HG03135 (cell line): Measurements from ENCODE around the gene ID2.

Experiments
- ATAC-seq: cut with Tn5 transposase; IDR thresholded peaks from one replicate; pipeline ENCODE4 v1.9.1; 2021; ENCODE audit warnings: mild to moderate bottlenecking, moderate library complexity; ENCODE audit not compliant: unreplicated experiment

ID2 gene, protein sequence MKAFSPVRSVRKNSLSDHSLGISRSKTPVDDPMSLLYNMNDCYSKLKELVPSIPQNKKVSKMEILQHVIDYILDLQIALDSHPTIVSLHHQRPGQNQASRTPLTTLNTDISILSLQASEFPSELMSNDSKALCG

DNA sequence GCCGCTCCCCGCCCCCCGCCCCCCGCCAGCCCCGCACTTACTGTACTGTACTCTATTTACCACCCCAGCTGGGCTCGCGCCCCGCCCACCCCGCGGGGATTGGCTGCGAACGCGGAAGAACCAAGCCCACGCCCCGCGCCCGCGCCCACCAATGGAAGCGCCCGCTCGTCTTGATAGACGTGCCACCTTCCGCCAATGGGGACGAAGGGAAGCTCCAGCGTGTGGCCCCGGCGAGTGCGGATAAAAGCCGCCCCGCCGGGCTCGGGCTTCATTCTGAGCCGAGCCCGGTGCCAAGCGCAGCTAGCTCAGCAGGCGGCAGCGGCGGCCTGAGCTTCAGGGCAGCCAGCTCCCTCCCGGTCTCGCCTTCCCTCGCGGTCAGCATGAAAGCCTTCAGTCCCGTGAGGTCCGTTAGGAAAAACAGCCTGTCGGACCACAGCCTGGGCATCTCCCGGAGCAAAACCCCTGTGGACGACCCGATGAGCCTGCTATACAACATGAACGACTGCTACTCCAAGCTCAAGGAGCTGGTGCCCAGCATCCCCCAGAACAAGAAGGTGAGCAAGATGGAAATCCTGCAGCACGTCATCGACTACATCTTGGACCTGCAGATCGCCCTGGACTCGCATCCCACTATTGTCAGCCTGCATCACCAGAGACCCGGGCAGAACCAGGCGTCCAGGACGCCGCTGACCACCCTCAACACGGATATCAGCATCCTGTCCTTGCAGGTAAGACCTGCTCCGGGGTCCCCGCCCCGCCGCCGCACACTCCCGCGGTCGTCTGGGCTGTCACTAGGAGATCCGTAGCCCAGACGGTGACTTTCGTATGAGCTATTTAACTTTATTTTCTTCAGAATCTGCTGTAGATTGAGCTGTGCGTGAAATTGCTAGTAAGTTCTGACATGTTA, at the start of gene ID2:
ID2 (plus strand) TSS at position 271 of the 907 bp plus-strand sequence; CDS start at position 381, 110 bp downstream.
- ATAC-seq = peak; percentile 68

DNA sequence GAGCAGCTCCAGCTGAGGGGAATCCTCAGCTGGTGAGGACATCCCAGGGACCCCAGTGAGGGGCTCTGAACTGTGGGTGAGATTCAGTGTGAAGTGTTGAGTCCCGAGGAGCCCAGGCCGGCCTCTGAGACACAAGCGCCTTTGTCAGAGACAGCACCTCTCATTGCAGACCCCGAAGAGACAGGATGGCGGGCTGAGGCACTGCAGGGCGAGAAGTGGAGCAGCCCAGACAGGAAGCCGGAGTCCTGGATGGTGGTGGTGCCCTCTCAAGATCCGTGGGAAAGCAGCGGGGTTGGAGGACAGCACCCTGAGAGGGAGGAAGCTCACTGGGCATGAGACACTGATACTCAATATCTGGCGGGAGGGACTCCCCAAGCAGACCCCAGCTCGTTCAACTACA, 49.1 kb upstream of the ID2 start:
- ATAC-seq = no peak

DNA sequence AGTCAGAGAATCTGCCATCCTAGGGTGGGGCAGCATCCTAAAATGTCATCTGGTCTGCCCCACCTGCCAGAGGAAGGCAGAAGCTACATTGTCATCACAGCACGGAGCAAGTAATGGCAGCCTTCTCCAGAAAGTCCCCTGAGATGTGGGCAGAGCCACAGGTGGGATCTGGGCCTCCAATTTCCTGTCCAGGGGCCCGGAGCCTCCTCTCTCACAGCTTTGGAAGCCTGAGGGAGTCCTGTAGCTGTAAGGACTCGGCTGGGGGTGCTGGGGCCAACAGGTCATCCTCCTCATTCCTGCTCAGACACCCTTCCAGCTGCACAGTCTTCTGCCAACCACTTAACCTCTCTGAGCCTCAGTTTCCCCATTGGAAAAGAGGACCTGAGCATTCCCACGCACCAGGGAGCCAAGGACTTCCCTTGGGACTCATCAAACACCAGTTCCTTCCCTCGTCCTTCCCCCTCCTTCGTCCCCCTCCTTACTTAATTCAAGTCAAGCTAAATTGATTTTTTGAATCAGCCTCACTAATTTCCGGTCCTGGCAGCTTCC, 48.6 kb upstream of the ID2 start:
- ATAC-seq = no peak

DNA sequence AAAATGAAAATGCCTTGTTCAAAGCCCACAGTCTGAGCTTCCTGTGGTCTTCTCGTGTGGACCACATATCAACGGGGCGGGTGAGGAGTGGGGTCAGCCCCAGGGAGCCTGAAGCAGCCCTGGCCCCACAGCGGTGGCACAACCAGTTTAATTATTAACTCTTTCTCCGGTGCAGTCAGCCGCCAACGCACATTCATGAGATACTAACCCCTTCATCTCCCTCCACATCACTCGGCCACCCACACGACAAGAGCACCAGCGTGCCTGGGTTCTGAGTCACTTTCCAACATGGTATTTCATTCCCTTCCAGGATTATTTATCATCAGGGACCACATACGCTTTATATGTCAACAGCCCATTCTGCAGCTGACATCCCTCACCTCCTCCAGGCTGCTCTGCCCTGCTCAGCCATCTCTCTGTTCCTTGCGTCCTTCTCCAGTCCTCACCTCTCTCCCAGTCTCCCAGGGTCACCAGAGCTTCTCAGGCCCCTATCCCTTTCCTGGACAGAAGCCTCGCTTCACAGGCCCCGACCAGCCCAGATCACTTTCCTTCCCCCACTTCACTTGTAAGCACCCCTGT, 48.0 kb upstream of the ID2 start:
- ATAC-seq = no peak

DNA sequence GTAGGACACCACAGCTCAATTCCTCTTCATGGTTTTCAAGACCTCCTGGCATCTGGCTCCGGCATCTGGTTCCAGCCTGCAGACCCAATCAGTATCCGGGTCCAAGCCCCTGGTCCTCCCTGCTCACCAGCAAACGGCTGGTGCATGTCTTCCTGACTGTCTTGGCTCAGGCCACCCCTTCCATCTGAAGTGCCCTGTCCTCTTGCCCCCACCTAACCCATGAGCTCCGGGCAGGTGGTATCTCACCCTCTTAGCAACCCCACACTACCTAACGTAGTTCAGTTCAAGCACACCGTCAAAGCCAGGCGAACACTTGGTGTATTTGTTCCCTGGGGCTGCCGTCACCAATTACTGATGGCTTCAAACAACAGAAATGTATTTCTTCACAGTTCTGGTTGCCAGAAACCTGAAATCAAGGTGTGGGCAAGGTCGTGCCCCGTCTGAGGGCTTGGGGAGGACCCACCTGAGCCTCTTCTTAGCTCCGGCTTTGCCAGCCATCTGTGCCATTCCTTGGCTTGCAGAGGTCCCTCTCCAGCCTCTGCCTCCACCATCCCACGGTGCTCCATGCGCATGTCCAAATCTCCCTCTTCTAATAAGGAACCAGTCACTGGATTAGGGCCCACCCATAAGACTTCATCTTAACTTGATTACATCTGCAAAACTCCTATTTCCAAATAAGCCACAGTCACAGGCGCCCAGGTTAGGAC, 47.2 kb upstream of the ID2 start:
- ATAC-seq = no peak

DNA sequence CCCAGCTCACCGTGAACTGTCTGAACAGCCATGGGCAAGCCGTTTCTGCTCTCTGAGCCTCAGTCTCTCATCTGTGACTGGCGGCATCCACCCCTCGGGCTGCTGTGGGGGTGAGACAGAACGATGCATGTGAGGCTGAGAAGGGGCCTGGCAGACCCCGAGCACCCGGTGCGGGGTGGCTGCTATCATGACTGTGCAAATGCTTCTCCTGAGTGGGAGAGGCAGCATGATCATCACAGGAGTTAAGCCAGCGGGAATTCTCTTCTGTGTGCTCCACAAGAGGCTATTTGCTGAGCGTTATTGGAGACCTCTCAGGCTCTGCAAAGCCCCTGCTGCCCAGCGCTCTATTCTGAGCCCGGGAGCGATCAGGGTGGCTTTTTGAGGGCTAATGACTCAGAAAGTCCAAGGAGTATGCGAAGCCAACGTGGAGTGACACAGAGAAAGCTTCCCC, 45.8 kb upstream of the ID2 start:
- ATAC-seq = no peak

DNA sequence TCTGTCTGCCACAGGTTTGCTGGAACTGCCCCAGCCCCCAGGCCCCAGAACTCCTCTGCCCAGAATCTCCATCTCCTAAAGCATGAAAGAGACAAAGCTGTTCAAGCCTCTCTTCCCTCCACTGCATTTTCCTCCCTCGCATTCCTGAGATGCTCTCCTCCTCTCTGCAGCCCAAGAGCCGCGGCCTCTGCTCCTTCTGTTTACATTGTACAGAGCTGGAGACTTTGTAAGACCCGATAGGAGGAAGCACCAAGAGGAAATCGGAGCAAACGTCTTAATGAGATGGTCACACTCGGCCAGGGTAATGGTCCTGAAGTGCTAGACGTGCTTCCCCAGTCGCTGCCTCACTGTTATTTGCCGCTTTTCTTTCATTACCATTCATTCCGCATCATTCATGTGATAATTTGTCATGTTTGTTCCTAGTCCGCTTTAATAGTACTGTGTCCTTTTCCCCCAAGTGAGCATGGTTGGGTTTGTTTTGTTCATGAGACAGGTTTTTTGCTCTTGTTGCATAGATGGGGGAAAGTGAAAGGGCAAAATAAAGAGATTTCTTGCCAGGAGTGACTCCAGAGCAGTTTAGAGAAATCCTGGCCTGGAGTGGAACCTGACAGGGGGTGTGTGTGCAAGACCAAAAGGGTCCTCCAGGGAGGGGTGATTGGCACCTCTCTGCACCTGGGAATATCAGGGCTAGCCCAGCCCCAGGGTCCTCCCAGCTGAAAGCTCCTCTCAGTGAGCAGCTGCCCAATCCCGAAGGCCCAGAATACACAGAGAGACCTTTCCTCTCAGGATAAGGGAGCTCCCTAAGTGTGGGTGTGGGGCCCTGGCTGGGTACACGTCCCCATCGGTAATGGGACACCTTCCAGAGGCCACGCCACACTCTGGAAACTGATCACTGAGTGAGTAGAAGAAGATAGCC, 44.9 kb upstream of the ID2 start:
- ATAC-seq = no peak

DNA sequence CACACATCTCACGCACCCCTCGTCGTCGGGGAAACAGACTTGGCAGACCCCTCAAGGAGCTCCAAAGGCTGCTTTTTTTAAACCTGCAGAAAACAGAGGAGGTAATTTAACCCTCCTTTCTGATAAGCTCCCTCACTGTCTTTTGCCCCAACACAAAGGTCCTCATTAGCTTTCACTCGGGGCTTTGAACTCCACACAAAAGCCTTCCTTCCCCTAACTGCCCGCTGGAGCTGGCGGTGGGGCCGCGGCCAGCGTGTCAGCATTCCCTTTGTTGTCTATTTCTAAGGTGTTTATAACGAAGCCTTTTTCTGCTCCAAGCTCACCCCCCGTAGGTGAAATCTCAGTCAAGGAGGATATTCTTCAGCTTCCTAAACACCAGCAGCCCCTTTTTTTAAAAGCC, 43.5 kb upstream of the ID2 start:
- no peak for ATAC-seq

DNA sequence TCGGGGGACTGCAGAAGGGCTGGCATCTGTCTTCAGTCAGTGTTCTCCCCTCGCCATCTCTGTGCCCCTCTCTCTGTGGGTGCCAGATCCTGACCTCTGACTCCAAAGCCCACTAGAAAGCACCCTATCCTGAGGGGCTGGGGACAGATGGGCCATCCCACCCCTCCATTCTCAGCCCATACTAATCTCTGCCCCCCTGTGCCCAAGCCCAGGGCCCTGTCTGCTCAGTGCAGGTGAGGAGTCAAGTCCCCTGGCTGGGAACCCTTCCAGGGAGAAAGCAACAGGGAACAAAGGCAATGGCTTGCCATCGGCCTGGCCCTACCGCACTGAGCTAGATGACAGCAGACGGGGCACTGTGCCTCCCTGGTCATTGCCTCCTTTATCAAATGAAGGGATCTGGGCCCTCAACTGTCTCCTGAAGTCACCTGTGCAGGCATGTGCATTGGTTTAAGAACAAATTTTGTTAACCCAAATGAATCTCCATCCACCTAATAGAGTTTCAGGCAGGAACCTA, 42.7 kb upstream of the ID2 start:
- no peak for ATAC-seq

DNA sequence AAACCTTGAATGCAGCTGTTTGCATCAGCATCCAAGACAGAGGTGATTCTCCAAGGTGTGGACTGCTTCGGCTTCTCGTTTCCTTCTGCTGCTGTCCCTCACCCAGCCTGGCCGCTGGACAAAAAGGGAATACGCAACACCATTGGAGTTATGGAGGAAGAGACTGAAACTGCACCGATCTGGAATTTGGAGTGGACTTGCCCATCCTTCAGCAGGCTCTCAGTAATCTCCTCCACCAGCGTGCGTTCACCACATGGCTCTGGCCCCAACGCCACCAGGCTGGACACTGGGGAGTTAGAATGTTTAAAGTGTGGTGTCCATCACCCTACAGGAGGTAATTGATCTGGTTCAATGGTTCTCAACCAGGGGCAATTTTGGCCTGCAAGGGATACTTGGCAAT, 41.4 kb upstream of the ID2 start:
- no peak for ATAC-seq

DNA sequence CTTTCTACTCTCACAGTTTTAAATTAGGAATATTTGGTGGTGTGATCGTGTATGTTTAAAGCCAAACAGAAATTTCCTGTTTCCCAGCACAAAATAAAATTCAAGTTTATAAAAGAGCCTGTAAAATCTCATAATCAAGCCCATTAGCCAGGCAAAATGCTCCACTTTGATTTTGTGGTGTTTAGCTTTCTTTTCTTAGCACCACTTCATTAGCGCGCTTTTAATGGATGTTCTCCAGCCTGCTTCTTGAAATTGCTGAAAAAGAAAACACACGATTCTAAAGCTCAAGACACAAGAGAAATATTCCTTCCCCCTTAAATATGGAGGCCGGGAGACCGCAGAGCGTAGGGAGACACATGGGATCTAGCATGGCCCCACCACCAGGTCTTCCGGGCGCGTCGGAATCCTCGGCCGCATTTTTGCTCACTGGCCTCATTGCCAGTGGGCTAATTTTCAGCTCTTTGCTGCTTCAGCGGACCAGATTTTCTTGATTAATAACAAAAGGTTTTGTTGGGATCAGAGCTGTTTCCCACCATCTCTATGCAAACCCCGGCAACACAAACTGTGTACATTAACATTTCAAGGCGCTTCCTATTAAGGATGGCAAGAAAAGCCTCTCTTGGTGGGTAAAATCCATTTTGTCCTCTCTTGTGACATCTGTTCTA, 40.4 kb upstream of the ID2 start:
- ATAC-seq = no peak

DNA sequence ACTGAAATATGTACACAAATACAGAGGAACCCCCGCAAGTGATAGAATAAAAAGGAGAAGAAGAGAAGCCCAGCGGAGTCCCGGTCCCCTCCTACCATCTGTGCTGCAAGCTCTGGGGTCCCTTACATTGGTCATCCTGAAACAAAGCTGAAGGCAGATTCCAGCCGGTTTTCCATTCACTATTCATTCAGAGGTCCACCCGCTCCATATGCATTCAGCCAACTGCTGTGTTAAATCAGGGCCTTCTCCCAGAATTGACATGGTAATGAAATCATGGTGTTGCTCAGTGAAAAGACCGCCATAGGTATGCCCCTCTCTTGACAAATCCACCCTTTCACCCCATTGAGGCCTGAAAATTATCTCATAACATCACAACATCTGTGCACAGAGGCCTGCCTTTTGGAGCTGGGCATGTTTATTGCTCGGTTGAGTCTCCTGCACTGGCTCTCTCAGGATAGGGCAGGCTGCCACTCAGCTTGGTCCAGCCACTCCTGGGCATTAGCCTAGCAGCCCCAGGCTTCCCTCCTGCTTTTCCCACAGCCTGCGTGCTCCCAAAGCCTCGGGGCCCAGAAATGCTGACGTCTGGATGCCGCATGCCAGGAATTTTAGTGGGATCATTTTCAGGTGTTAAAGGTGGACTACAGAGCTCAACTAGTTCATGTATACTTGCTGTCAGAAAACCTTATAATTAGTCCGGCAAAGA, 39.3 kb upstream of the ID2 start:
- no peak for ATAC-seq

DNA sequence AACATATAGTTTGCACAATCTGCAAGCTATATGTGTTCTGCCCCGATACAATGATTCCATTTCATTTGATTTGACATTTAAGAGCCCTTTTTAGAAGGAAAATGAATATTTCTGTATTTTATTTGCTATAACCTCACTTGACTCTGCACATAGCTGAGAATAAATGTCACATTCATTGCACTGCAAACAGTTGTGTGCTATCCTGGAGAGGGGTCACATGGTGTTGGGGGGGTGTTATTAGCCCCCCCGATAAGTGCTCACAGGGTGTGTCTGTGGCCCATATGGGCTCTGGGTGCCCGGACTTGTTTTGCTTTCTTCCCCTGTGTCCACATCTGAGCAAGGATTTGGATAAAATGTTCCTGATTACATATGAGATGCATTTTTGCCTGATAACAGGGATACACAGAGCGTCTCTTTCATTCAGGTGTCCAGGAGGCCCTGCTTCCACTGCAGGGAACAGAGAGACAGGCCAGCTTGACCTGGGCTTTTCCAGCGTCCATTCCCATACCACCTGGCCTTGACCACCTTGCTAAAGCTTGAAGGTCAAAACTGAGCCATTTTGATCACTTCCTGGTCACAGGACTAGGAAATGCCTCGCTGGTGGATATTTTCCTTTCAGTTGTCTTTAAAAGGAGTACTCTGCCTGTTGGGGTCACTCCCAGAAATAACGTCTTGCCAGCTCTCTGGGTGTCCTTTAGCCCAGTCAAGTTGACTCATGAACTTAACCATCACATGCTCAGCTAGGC, 38.4 kb upstream of the ID2 start:
- no peak for ATAC-seq

DNA sequence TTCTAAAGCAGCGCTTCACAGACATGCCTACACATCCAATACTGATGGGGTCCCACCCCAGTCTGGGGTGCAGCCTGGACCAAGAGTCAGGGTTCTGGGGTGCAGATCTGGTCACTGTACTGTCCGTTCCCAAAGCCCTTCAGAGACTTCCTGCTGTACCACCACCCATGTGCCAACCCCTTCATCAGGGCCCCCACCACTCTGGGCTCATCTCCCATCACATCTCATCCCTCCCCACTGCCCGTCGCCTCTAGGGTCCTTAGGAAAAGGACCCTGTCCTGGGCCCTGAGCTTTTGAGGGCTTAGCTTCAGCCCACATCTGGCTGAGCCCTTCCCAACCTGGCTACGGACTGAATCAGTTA, 37.9 kb upstream of the ID2 start:
- ATAC-seq = no peak

DNA sequence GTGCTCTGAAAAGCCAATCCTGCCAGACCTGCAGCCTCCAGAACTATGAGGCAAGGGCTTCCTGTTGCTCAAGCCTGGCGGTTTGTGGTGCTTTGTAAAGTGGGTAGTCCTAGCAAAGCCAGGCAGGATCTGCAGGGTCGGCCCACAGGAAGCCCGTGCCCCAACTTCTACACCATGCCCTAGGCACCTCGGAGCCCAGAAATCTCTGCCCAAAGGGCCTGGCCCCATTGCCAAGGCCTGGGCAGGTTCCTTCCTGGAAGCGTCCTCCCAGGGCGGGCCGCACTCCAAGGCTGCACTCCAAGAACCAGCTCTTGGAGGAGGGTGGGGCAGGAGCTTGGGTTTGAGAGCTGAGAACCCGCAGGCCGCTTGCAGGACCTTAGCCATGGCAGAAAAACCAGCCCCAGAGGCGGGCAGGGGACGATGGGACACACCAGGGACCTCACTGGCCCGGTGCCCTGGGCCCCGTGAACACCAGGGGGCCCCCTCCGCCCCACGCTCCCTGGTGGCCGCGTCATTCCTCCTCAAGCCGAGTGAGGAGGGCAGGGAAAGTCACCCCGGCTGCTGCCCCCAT, 37.2 kb upstream of the ID2 start:
- ATAC-seq = no peak

DNA sequence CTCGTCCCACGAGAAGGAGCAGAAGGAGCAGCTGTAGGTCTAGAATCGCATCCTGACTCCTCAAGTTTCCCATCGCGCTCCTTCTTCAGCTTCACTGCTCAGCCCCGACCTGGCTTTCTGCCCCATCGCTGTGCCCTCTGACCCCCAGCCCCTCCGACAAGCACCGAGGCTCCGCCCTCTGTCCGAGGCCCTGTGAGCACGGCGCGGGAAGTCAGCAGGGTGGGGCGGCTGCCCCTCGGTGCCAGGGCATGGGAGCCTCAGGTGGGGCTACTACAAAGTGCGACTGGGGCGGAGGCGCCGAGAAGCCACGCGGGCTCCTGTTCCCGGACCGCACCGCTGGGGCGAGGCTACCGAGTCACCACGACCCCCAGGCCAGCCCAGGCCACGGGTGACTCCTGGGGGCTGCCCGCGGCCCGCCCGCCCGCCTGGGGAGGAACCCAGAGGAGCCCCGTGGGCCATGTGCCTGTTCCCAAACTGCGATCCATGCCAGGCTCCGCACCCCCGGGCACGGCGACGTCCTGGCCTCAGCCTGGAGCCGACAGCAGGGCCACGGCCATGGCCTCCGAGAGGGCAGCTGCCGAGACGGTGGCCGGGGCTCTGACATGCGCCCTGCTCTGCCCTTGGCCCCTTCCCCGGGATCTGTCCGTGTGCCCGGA, 36.6 kb upstream of the ID2 start:
- ATAC-seq = no peak

DNA sequence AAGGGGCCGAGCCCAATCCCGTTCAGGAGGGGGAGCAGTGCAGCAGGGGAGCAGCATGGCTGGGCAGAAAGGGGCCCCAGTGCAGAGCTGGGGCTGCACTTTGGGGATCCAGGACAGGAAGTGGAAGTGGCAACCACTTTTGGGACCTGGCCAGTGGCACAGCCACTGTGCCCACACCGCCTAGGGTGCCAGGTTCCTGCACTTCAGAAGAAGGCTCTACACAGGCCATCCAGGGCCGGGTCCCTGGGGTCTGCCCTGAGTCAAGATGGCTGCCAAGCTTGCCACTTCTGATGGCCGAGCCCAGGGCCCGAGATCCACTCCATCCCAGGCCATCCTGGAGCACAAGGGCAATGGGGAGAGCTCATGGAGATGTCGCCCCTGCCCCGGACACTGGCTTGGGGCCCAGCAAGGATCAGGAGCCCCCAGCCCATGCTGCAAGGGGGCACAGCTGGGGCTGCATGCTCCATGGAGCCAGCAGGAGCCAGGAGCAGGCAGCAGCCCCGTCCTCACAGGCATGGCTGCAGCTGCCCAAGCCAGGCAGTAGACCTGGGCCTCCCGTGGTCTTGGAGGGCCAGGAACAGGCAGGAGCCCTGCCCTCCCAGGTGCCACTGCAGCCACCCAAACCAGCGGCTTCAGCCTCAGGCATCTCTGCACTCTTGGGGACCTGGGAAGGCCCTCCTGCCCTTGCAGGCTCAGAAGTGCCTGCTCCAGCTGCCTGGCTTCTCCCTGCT, 35.0 kb upstream of the ID2 start:
- no peak for ATAC-seq
